T-helper 22 cell (primary cell): ENCODE measurements around the gene SLC24A4.

Source experiments
- DNase-seq: peaks from one replicate; pipeline ENCODE4 v3.0.0-alpha.2; 2020; ENCODE audit warnings: low read depth

The SLC24A4 gene

GRCh38 chr14:92316176-92316575 lies 6.8 kb upstream of the SLC24A4 start:
- no peak for DNase-seq

GRCh38 chr14:92316937-92317336 lies 6.0 kb upstream of the SLC24A4 start:
- no peak for DNase-seq

GRCh38 chr14:92317511-92317910 lies 5.5 kb upstream of the SLC24A4 start:
- no peak for DNase-seq

- no peak for DNase-seq
Observed at GRCh38 chr14:92321701-92322100, 1.3 kb upstream of the SLC24A4 start.

- no peak for DNase-seq
Observed at GRCh38 chr14:92322516-92322915, 449 bp upstream of the SLC24A4 start.

GRCh38 chr14:92323916-92324818 lies 1.2 kb downstream of the SLC24A4 start:
- DNase-seq, result no peak

GRCh38 chr14:92325835-92326234 lies 2.9 kb downstream of the SLC24A4 start:
- DNase-seq, result no peak

- no peak for DNase-seq
Observed at GRCh38 chr14:92328664-92329255, 5.8 kb downstream of the SLC24A4 start.

GRCh38 chr14:92334050-92334449 lies 11.1 kb downstream of the SLC24A4 start:
- no peak for DNase-seq

- DNase-seq, result no peak
Observed at GRCh38 chr14:92336363-92336762, 13.4 kb downstream of the SLC24A4 start.

GRCh38 chr14:92339426-92339825 lies 16.5 kb downstream of the SLC24A4 start:
- DNase-seq, result no peak

- DNase-seq, result no peak
Observed at GRCh38 chr14:92340071-92340470, 17.1 kb downstream of the SLC24A4 start.

- no peak for DNase-seq
Observed at GRCh38 chr14:92340931-92341330, 18.0 kb downstream of the SLC24A4 start.

GRCh38 chr14:92341791-92342190 lies 18.8 kb downstream of the SLC24A4 start:
- DNase-seq, result no peak

- DNase-seq, result no peak
Observed at GRCh38 chr14:92348154-92348553, 25.2 kb downstream of the SLC24A4 start.

- no peak for DNase-seq
Observed at GRCh38 chr14:92351750-92352149, 28.8 kb downstream of the SLC24A4 start.

GRCh38 chr14:92352158-92352985 lies 29.4 kb downstream of the SLC24A4 start:
- no peak for DNase-seq

- DNase-seq, result no peak
Observed at GRCh38 chr14:92353447-92353846, 30.5 kb downstream of the SLC24A4 start.

- no peak for DNase-seq
Observed at GRCh38 chr14:92356677-92357076, 33.7 kb downstream of the SLC24A4 start.

- no peak for DNase-seq
Observed at GRCh38 chr14:92360651-92361370, 37.8 kb downstream of the SLC24A4 start.

- no peak for DNase-seq
Observed at GRCh38 chr14:92362781-92363235, 39.8 kb downstream of the SLC24A4 start.

GRCh38 chr14:92366237-92366636 lies 43.3 kb downstream of the SLC24A4 start:
- DNase-seq, result no peak
